Endodermal cell (in vitro differentiated cells): ENCODE data around the gene SCUBE2. TPM values are rescaled to one million over a fixed set of nuclear protein-coding genes. Genes with fewer than 3 reads are reported as not detected.

ENCODE experiments used
- DNase-seq: peaks from one replicate; pipeline ENCODE4 v3.0.0-alpha.2; 2017
- H3K27ac ChIP-seq: 2 replicates; pipeline ENCODE4 v1.5.1; 2013; ENCODE audit warnings: mild to moderate bottlenecking, low read depth, low read length, moderate library complexity
- H3K27me3 ChIP-seq: 2 replicates; pipeline ENCODE4 v1.6.1; 2013; ENCODE audit warnings: mild to moderate bottlenecking, low read length, moderate library complexity; ENCODE audit not compliant: insufficient read depth, control insufficient read depth, poor library complexity, severe bottlenecking
- H3K36me3 ChIP-seq: 2 replicates; pipeline ENCODE4 v1.7.0; 2013; ENCODE audit warnings: mild to moderate bottlenecking, low read length, moderate library complexity; ENCODE audit not compliant: control insufficient read depth, insufficient read depth
- H3K4me1 ChIP-seq: one replicate; pipeline ENCODE4 v1.7.0; 2013; ENCODE audit warnings: low read length; ENCODE audit not compliant: control insufficient read depth, insufficient read depth
- H3K4me3 ChIP-seq: 2 replicates; pipeline ENCODE4 v1.5.1; 2013; ENCODE audit warnings: mild to moderate bottlenecking, low read length, moderate library complexity
- H3K9ac ChIP-seq: 2 replicates; pipeline ENCODE4 v1.6.1; 2013; ENCODE audit warnings: mild to moderate bottlenecking, low read length, moderate library complexity; ENCODE audit not compliant: poor library complexity, severe bottlenecking; ENCODE audit errors: extremely low read depth
- H3K9me3 ChIP-seq: 2 replicates; pipeline ENCODE4 v1.6.1; 2013; ENCODE audit warnings: mild to moderate bottlenecking, low read length, moderate library complexity; ENCODE audit not compliant: control insufficient read depth
- H3K27ac Mint-ChIP-seq: 2 replicates; pipeline ENCODE4 v1.8.0; 2020; ENCODE audit warnings: mixed read lengths
- H3K27me3 Mint-ChIP-seq: 2 replicates; pipeline ENCODE4 v1.8.0; 2021; ENCODE audit warnings: mild to moderate bottlenecking, mixed read lengths; ENCODE audit not compliant: insufficient read depth
- H3K36me3 Mint-ChIP-seq: 2 replicates; pipeline ENCODE4 v1.8.0; 2020; ENCODE audit warnings: low read depth, mixed read lengths
- H3K4me1 Mint-ChIP-seq: 2 replicates; pipeline ENCODE4 v1.8.0; 2020; ENCODE audit warnings: mixed read lengths
- H3K4me3 Mint-ChIP-seq: 2 replicates; pipeline ENCODE4 v1.8.0; 2020; ENCODE audit warnings: mild to moderate bottlenecking, moderate library complexity, mixed read lengths
- H3K9me3 Mint-ChIP-seq: 2 replicates; pipeline ENCODE4 v1.8.0; 2020; ENCODE audit warnings: mild to moderate bottlenecking, mixed read lengths
- CTCF ChIP-seq: fragments of 200-600 bp; sonication (generic); conservative IDR thresholded peaks from 2 replicates; pipeline ENCODE4 v1.5.0; 2021; ENCODE audit warnings: antibody characterized with exemption, mild to moderate bottlenecking
- WGBS, 2 experiments: methylation state at CpG; one replicate each; pipeline versions ENCODE4 v1.1.5 to v1.1.7; 2013; ENCODE audit warnings: missing lambda C conversion rate in 2 of 2, mixed read lengths in 1 of 2; ENCODE audit not compliant: insufficient coverage in 1 of 2, insufficient read length in 1 of 2; 5-methylcytosine and 5-hydroxymethylcytosine counted together
- total RNA-seq, 2 donors: library from RNA; stranded (reverse); fragmentation: NEBNext Ultra II Directional in 1 of 2; extraction: Animal tissue kit (Norgen Biotek cat#: 25700) in 1 of 2; gene quantifications; 2 replicates in 1 of 2; 3 replicates in 1 of 2; pipeline ENCODE4 v1.2.1, GENCODE V29; 2021

SCUBE2 gene
- total RNA-seq, 2 donors from 2014 or later, result 1.5 to 2.0 TPM

- TF ChIP-seq CTCF, result no peak
- no peak for DNase-seq
- peaks cover 5% of the 10 kb centered on the region for H3K36me3 ChIP-seq
- Mint-ChIP-seq H3K4me3 (no peak overlapping the region), H3K9me3 (peaks cover 9% of the 10 kb centered on the region), H3K36me3 (peaks cover 8% of the 10 kb centered on the region), H3K27me3 (no peaks in the 10 kb centered on the region), H3K27ac (no peak overlapping the region), H3K4me1 (peaks cover 11% of the 10 kb centered on the region)
- H3K27ac ChIP-seq, result no peak overlapping the region
- no peak overlapping the region for H3K4me3 ChIP-seq
- H3K4me1 ChIP-seq, result no peaks in the 10 kb centered on the region
- H3K9ac ChIP-seq, result no peak overlapping the region
- 83 to 96% methylated on average over 1 of the region's 2 CpGs for WGBS, 2 experiments
- no peaks in the 10 kb centered on the region for H3K27me3 ChIP-seq
- peaks cover 5% of the 10 kb centered on the region for H3K9me3 ChIP-seq
Observed at GRCh38 chr11:9123595-9124304, 32.4 kb upstream of the SCUBE2 start.

- Mint-ChIP-seq H3K27me3 (no peaks in the 10 kb centered on the region), H3K4me1 (peaks cover 8% of the 10 kb centered on the region), H3K9me3 (no peaks in the 10 kb centered on the region), H3K27ac (no peak overlapping the region), H3K36me3 (no peaks in the 10 kb centered on the region), H3K4me3 (no peak overlapping the region)
- H3K4me3 ChIP-seq, result no peak overlapping the region
- no peaks in the 10 kb centered on the region for H3K4me1 ChIP-seq
- DNase-seq, result no peak
- WGBS, 2 experiments, result 89 to 100% methylated on average over 2 of the region's 2 CpGs
- no peaks in the 10 kb centered on the region for H3K27me3 ChIP-seq
- H3K36me3 ChIP-seq, result no peaks in the 10 kb centered on the region
- no peak overlapping the region for H3K27ac ChIP-seq
- H3K9me3 ChIP-seq, result no peaks in the 10 kb centered on the region
- no peak overlapping the region for H3K9ac ChIP-seq
- no peak for TF ChIP-seq CTCF
Observed at GRCh38 chr11:9121469-9121796, 30.0 kb upstream of the SCUBE2 start.

- Histone ChIP-seq H3K4me1 (no peaks in the 10 kb centered on the region), H3K9me3 (no peaks in the 10 kb centered on the region), H3K27me3 (no peaks in the 10 kb centered on the region), H3K9ac (no peak overlapping the region), H3K36me3 (no peaks in the 10 kb centered on the region), H3K4me3 (no peak overlapping the region), H3K27ac (no peak overlapping the region)
- Mint-ChIP-seq H3K27me3 (no peaks in the 10 kb centered on the region), H3K4me3 (no peak overlapping the region), H3K36me3 (no peaks in the 10 kb centered on the region), H3K9me3 (no peaks in the 10 kb centered on the region), H3K4me1 (peaks cover 8% of the 10 kb centered on the region), H3K27ac (peak overlapping the region; percentile 26)
- TF ChIP-seq CTCF, result peak; percentile 89
- WGBS, 2 experiments, result 63 to 68% methylated on average over 8 to 9 of the region's 9 CpGs
- peak; percentile 89 for DNase-seq
Observed at GRCh38 chr11:9120664-9121468, 29.5 kb upstream of the SCUBE2 start.
